Muscle of leg (tissue), 11 donors: Measurements from ENCODE around the gene LAMA2. TPM values are rescaled to one million over a fixed set of nuclear protein-coding genes. Genes with fewer than 3 reads are reported as not detected.

Experiments used
- DNase-seq: peaks from one replicate; pipeline ENCODE4 v3.0.0; 2013
- H3K27ac ChIP-seq: one replicate; pipeline ENCODE4 v1.5.1; 2013; ENCODE audit warnings: mild to moderate bottlenecking, low read length, control low read depth
- H3K27me3 ChIP-seq: one replicate; pipeline ENCODE4 v1.6.1; 2013; ENCODE audit warnings: low read length; ENCODE audit not compliant: control insufficient read depth, insufficient read depth
- H3K36me3 ChIP-seq: one replicate; pipeline ENCODE4 v1.6.1; 2013; ENCODE audit warnings: low read length; ENCODE audit not compliant: control insufficient read depth, insufficient read depth
- H3K4me1 ChIP-seq: one replicate; pipeline ENCODE4 v1.6.1; 2013; ENCODE audit warnings: low read length; ENCODE audit not compliant: control insufficient read depth, insufficient read depth
- H3K4me3 ChIP-seq: one replicate; pipeline ENCODE4 v1.5.1; 2013; ENCODE audit warnings: low read length, control low read depth
- H3K9me3 ChIP-seq: replicated peaks from 2 replicates; pipeline ENCODE4 v1.6.1; 2013; ENCODE audit warnings: low read depth, low read length; ENCODE audit not compliant: control insufficient read depth
- WGBS: methylation state at CpG from one replicate; pipeline ENCODE4 v1.1.5; 2013; ENCODE audit warnings: missing lambda C conversion rate; ENCODE audit not compliant: insufficient coverage; 5-methylcytosine and 5-hydroxymethylcytosine counted together
- polyA plus RNA-seq, 8 donors: library from polyadenylated mRNA; unstranded; fragments of 120-200 nt; gene quantifications; one replicate each; pipeline versions ENCODE4 v1.2.1 to v1.2.3, GENCODE V29; 2013; ENCODE audit warnings: inconsistent platforms in 1 of 8, low replicate concordance in 1 of 8; ENCODE audit not compliant: insufficient read length in 8 of 8, insufficient read depth in 1 of 8
- total RNA-seq: library from RNA; stranded (reverse); fragments of 120-200 nt; gene quantifications from one replicate; pipeline ENCODE4 v1.2.4, GENCODE V29; 2013

The LAMA2 gene
- total and polyA plus RNA-seq, 9 donors: 105 to 165 (median 140) TPM

DNA sequence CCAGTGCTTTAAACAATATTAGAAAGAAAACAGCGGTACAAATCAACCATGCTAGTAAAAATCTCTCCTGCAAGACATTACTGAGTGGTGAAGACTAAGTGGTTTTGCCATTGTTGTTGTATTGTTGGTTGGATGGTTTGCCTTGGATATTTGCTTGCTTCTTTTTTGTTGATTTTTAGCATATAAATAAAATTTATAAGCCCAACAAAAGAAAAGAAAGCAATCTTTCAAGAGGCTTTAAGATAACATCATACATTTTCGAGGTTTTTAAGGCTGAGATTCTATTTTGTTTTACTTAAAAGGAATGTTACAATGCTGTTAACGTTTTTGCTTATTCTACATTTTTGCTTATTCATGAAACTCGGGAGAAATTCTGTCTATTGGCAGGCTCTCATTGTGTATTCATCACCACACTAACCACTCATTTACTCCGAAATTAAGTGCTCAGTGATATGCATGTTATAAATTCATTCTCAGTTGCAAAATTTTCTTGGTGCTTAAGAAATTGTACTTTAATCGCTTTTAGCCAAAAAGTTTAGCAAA, 139.1 kb downstream of the LAMA2 start:
- Histone ChIP-seq H3K4me1 (no peaks in the 10 kb centered on the region), H3K4me3 (no peak overlapping the region), H3K27me3 (no peaks in the 10 kb centered on the region), H3K36me3 (no peaks in the 10 kb centered on the region), H3K27ac (no peak overlapping the region), H3K9me3 (no peaks in the 10 kb centered on the region)
- DNase-seq: no peak
- WGBS: no CpG with 5 or more reads among the region's 6 CpGs

DNA sequence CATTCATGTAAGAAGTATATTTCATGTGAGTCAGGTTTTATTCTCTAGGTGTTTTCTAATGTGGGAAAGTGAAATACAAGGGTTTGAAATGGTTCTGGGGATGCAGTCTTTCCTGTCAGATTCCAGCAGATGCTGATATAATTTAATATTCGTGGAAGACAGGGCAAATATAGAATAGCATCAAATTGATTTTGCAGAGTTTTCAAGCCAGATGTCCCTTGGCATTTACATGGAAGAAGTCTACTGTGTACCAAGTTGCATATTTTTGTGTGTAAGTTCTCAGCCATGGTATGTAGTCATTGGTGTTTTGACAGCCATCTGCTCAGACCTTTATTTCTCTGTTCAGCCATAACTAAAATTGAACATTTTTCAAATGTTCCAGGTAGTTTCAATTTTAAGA, 143.7 kb downstream of the LAMA2 start:
- Histone ChIP-seq H3K36me3 (no peaks in the 10 kb centered on the region), H3K9me3 (no peaks in the 10 kb centered on the region), H3K27me3 (no peaks in the 10 kb centered on the region), H3K4me1 (no peaks in the 10 kb centered on the region), H3K4me3 (no peak overlapping the region), H3K27ac (no peak overlapping the region)
- DNase-seq: peak; percentile 38
- 40% methylated on average over 1 of the region's 1 CpG for WGBS

DNA sequence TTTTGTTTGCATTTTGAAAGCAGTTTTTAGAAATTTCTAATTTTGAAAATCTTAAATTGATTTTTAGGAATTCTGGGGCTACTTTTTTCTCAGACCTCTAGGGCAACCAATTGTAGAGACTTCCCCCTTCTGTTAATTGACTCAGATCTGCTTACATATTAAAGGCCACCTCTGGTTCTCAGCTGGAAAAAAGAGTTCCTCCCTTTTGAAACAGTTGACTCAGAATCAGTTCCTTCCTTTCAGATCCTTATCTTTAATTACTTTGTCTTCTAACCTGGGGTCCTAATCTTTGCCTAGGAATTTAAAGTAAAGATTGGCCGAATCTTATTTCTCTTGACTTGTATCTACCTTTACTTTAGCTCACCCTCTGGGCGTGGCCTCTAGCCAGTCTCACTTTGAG, 146.8 kb downstream of the LAMA2 start:
- H3K27ac ChIP-seq: no peak overlapping the region
- no peaks in the 10 kb centered on the region for H3K9me3 ChIP-seq
- no peaks in the 10 kb centered on the region for H3K4me1 ChIP-seq
- 100% methylated on average over 1 of the region's 2 CpGs for WGBS
- H3K36me3 ChIP-seq: no peaks in the 10 kb centered on the region
- DNase-seq: no peak
- H3K27me3 ChIP-seq: no peaks in the 10 kb centered on the region
- H3K4me3 ChIP-seq: no peak overlapping the region

DNA sequence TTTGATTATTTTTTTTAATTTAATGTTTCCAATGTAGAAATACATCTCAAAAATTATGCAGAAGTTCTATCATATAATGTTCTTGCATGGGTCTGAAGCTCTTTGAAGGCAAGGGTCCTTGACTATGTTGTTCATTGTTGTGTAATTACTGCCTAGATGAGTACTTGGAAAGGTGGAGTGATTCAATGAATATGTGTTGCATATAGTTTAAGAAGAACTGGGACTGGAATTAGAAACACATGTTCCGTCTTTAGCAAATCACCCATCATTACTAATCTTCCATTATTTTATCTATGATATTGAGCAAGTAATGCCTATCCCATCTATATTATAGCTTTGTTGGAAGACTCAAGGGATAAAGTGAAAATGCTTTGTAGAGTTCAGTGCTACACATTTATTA, 147.3 kb downstream of the LAMA2 start:
- no peak overlapping the region for H3K4me3 ChIP-seq
- H3K9me3 ChIP-seq: no peaks in the 10 kb centered on the region
- no peak overlapping the region for H3K27ac ChIP-seq
- H3K36me3 ChIP-seq: no peaks in the 10 kb centered on the region
- no peaks in the 10 kb centered on the region for H3K4me1 ChIP-seq
- WGBS: no CpG with 5 or more reads among the region's 1 CpG
- no peak for DNase-seq
- no peaks in the 10 kb centered on the region for H3K27me3 ChIP-seq

DNA sequence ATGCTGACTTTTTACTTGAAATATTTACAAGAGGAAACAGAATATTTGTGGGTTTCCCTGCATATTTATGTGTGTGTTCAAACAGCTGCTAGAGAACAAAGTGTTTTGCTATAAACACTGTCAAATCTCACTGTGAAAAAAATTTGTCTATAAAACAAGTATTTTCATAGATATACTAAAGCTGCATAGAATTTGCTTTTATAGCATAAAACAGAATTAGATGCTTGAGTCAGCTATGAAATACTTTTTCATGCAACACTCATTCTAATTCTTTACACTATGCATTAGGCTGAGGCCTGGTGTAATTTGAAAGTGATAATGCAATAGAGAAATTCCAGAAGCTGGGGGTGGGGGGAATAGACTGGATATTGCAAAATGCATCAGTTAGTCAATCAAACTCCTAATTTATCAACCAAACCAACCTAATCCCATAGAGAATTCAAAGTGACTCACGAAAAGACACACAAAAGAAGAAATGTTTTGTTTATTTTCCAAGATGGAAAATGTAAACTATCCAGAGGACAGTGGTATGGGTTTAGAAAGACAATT, 148.2 kb downstream of the LAMA2 start:
- H3K27ac ChIP-seq: peak overlapping the region; percentile 9
- WGBS: no CpG with 5 or more reads among the region's 1 CpG
- no peaks in the 10 kb centered on the region for H3K9me3 ChIP-seq
- no peak overlapping the region for H3K4me3 ChIP-seq
- no peaks in the 10 kb centered on the region for H3K4me1 ChIP-seq
- no peaks in the 10 kb centered on the region for H3K27me3 ChIP-seq
- peak; percentile 64 for DNase-seq
- no peaks in the 10 kb centered on the region for H3K36me3 ChIP-seq

DNA sequence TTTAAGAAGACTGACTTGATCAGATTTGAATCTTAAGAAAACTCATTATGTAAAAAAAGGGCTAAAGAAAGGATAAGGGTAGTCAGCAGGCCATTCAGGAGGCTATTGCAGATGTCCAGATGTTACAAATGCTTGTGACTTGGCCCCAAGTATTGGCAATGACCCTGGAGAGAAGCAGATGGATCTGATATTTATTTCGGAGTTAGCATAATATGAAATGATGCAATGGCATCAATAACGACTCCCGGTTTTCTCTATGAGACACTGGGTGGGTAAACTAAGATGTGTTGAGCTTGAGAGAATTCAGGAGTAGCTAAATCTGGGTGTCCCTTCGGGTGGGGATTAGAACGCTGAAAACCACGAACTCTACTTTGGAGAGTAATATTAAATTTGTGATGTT, 149.7 kb downstream of the LAMA2 start:
- Histone ChIP-seq H3K27me3 (no peaks in the 10 kb centered on the region), H3K9me3 (no peaks in the 10 kb centered on the region), H3K27ac (peak overlapping the region; percentile 29), H3K4me3 (no peak overlapping the region), H3K4me1 (no peaks in the 10 kb centered on the region), H3K36me3 (no peaks in the 10 kb centered on the region)
- WGBS: 51% methylated on average over 5 of the region's 6 CpGs
- peak; percentile 89 for DNase-seq

DNA sequence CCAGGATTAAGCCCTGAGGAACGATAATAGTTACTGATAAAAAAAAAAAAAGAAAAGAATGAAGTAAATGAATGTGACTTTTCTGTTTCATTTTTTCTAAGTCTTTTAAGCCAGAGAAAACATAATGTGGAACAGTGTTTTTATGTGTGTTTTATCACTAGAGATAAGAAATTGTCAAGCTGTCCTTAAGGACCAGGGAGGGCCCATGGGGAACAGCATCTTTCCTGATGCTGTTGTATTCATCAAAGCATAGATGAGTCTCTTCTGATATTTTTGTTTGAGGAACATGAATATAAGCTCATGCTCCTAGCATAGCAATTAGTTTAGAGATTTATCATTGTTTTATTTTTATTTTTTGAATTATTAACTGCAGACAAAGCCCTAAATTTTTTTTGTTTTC, 150.2 kb downstream of the LAMA2 start:
- Histone ChIP-seq H3K27ac (no peak overlapping the region), H3K4me1 (no peaks in the 10 kb centered on the region), H3K4me3 (no peak overlapping the region), H3K27me3 (no peaks in the 10 kb centered on the region), H3K9me3 (no peaks in the 10 kb centered on the region), H3K36me3 (no peaks in the 10 kb centered on the region)
- peak; percentile 12 for DNase-seq
- no CpG with 5 or more reads among the region's 1 CpG for WGBS

DNA sequence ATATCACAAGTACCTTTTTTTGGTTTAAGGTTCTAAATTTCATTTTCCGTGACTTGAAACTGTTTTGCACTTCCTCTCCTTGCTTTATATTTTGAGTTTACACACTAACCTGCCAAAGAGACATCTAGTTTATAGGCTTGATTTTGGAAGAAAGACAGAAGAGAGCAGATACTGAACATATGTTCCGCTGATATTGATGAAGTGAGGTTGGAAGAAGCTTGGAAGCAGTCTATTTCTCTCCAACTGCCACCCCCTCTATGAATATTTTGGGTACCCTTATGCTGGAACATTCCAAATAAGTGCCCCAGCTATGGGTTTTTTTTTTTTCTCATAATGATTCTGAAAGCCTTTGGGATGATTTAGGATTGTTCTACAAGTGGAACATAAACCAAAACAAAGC, 150.6 kb downstream of the LAMA2 start:
- Histone ChIP-seq H3K36me3 (no peaks in the 10 kb centered on the region), H3K4me3 (no peak overlapping the region), H3K27me3 (no peaks in the 10 kb centered on the region), H3K27ac (no peak overlapping the region), H3K4me1 (no peaks in the 10 kb centered on the region), H3K9me3 (no peaks in the 10 kb centered on the region)
- DNase-seq: peak; percentile 21
- no CpG with 5 or more reads among the region's 2 CpGs for WGBS

DNA sequence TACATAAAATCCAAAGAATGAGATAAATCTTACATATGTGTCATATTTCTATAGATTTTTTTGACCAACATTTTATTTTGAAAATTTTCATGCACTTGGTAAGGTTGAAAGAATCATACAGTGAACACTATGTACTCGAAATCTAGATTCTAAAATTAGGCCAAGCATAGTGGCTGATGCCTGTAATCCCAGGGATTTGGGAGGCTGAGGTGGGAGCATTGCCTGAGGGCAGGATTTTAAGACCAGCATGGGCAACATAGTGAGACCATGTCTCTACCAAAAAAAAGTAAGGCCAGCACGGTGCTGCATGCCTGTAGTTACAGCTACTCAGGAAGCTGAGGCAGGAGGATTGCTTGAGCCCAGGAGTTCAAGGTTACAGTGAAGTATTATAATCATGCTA, 158.6 kb downstream of the LAMA2 start:
- H3K4me3 ChIP-seq: no peak overlapping the region
- no peaks in the 10 kb centered on the region for H3K27me3 ChIP-seq
- DNase-seq: no peak
- H3K27ac ChIP-seq: no peak overlapping the region
- 94% methylated on average over 2 of the region's 2 CpGs for whole genome bisulfite sequencing
- no peaks in the 10 kb centered on the region for H3K4me1 ChIP-seq
- no peaks in the 10 kb centered on the region for H3K36me3 ChIP-seq
- H3K9me3 ChIP-seq: peaks cover 5% of the 10 kb centered on the region

DNA sequence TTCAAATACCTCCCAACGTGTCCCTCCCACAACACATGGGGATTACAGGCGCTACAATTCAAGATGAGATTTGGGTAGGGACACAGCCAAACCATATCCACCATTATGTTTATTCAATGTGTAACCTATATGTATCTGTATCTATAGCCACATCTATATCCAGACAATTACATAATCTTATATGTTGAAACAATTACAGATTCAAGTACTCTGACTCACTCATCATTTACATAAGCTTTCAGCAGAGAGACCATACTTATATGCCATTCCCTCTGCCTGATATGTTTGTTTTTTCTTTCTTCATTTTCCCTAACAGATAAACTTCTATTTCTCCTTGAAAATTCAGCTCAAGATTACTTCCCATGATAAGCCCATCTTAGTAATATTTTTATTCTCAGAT, 163.6 kb downstream of the LAMA2 start:
- Histone ChIP-seq H3K36me3 (peaks cover 7% of the 10 kb centered on the region), H3K9me3 (peaks cover 5% of the 10 kb centered on the region), H3K4me1 (no peaks in the 10 kb centered on the region), H3K27me3 (no peaks in the 10 kb centered on the region), H3K27ac (no peak overlapping the region), H3K4me3 (no peak overlapping the region)
- no peak for DNase-seq
- no CpG with 5 or more reads among the region's 2 CpGs for WGBS

DNA sequence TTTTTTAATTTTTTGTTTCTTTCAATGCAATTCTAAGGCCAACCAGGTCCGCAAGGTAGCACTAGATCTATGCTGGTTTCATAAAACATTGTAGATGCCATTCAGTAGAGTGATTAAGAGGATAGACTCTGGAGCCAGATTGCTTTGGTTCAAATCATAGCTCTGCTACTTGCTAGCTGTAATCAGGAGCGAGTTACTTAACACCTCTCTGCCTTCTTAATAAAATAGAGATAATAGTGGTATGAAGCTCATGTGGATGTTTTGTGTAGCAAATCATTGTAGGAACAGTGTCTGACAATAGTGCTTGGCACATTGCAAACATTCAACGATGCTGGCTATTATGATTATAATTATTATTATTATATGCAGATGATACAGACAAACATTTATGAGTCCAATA, 164.9 kb downstream of the LAMA2 start:
- Histone ChIP-seq H3K4me1 (no peaks in the 10 kb centered on the region), H3K36me3 (peaks cover 7% of the 10 kb centered on the region), H3K27me3 (no peaks in the 10 kb centered on the region), H3K9me3 (peaks cover 5% of the 10 kb centered on the region), H3K4me3 (no peak overlapping the region), H3K27ac (no peak overlapping the region)
- 100% methylated on average over 1 of the region's 3 CpGs for WGBS
- no peak for DNase-seq
